Epithelial cell of proximal tubule (primary cell): ENCODE data around the gene PLEKHA6. TPM values are rescaled to one million over a fixed set of nuclear protein-coding genes. Genes with fewer than 3 reads are reported as not detected.

Experiments
- DNase-seq: peaks from one replicate; pipeline ENCODE4 v3.0.0-alpha.2; 2011; ENCODE audit warnings: low read depth
- H3K4me3 ChIP-seq: 2 replicates; pipeline ENCODE4 v1.5.1; 2011; ENCODE audit warnings: low read depth, mild to moderate bottlenecking, low read length
- total RNA-seq: library from RNA; depleted of rRNA; stranded (reverse); fragments of >200 nt; gene quantifications from 2 replicates; pipeline ENCODE4 v1.2.3, GENCODE V29; 2015
- TF ChIP-seq, protein P1 (sequence below): conservative IDR thresholded peaks from 2 replicates; pipeline ENCODE4 v1.5.1; 2012; ENCODE audit warnings: low read depth, mild to moderate bottlenecking, low read length

PLEKHA6 gene
- total RNA-seq, 1 donor from 2014 or later = 19.9 TPM

DNA sequence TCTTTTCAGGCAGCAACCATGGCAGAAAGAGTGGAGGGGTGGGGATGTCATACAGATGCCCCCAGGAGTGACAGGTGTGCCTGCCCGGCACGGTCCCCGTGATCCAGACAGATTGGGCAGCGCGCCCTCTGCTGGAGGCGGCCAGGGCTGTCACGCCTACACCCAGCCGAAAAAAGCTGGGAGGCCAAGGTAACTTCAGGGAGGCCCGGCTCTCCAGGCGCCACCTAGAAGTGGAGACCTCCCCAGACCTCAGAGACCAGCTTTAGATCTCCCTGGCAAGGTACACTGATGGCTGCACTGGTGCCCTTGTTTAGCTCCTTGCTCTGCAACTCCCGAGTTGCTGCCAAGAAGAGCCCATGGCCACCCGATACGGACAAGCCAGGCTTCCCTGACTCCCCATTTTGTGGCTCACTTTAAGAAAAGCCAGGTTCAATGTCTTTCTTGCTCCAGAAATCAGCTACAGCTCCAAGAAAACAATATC is 152.6 kb downstream of the PLEKHA6 start:
- DNase-seq = no peak
- TF ChIP-seq, protein P1, sequence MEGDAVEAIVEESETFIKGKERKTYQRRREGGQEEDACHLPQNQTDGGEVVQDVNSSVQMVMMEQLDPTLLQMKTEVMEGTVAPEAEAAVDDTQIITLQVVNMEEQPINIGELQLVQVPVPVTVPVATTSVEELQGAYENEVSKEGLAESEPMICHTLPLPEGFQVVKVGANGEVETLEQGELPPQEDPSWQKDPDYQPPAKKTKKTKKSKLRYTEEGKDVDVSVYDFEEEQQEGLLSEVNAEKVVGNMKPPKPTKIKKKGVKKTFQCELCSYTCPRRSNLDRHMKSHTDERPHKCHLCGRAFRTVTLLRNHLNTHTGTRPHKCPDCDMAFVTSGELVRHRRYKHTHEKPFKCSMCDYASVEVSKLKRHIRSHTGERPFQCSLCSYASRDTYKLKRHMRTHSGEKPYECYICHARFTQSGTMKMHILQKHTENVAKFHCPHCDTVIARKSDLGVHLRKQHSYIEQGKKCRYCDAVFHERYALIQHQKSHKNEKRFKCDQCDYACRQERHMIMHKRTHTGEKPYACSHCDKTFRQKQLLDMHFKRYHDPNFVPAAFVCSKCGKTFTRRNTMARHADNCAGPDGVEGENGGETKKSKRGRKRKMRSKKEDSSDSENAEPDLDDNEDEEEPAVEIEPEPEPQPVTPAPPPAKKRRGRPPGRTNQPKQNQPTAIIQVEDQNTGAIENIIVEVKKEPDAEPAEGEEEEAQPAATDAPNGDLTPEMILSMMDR = peak; percentile 89
- no peak overlapping the region for H3K4me3 ChIP-seq

DNA sequence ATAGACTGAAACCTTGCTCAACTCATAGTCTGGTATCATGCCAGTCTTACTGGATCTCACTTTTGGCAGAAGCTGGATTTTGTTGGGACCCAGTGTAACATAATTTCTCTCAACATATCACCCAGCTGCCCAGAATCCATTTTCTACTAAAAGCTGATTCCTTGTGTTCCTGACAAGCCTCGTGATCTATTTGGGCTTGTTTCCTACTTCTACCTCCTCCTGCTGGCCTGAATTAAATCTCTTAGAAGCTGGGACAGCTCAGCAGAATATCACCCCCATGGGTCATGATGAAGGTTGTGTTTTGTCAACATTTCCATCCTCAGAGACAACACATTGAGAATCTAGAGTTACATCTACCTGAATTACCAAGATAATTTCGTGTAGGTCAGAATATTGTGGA is 153.6 kb downstream of the PLEKHA6 start:
- TF ChIP-seq, protein P1 = peak; percentile 20
- no peak for DNase-seq
- H3K4me3 ChIP-seq = no peak overlapping the region

DNA sequence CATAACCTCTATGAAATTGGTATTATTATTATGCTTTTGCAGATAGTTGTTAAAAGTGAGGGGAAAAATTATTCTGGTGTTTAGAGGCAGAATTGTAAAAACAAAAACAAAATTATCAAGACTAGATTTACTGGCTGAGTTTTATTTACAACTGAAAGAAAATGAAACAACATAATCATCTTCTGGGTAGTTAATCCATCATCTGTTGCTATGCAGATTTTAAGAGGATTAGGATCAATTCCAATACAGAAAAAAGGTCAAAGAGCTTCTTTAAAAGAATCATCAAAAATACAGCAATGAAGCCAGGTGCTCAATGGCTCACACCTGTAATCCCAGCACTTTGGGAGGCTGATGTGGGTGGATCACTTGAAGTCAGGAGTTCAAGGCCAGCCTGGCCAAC is 154.2 kb downstream of the PLEKHA6 start:
- H3K4me3 ChIP-seq = no peak overlapping the region
- no peak for DNase-seq
- TF ChIP-seq, protein P1 = no peak

DNA sequence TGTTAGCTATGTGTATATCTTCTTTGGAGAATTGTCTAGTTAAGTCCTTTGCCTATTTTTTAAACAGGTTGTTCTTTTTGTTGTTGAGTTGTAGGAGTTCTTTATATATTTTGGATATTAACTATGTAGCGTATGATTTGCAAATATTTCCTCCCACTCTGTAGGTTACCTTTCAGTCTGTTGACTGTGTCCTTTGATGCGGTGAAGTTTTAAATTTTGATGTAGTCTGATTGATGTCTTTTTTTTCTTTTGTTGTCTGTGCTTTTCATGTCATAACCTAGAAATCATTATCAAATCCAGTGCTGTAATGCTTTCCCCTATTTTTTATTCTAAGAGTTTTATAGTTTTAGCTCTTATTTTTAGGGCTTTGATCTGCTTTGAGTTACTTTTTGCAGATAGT is 154.8 kb downstream of the PLEKHA6 start:
- TF ChIP-seq, protein P1 = no peak
- no peak overlapping the region for H3K4me3 ChIP-seq
- DNase-seq = no peak

DNA sequence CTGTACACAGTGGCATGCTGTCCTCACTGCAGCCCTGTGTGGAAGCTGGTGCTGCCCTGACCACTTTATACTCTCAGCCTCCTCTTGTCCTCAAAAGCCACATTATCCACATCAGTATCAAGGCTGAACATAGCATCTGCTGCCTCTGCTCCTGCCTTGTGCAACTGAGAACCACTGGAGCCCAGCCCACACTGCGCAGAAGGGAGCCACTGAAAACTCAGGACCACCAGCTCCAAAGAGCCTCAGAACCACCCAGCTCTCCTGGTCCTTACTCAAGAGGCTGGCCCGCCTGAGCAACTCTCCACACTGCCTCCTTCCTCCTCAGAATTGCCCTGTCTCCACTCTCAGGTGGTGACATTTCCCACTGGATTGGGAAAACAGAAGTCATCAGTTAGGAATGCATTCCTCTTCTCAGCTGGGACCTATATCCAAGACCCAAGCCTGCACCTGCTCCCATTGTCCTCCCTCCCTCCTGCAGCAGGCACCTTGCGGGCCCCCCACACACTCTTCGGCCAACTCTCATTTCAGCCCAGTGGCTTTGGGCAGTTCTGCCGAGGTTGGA is 156.4 kb downstream of the PLEKHA6 start:
- TF ChIP-seq, protein P1 = no peak
- no peak for DNase-seq

DNA sequence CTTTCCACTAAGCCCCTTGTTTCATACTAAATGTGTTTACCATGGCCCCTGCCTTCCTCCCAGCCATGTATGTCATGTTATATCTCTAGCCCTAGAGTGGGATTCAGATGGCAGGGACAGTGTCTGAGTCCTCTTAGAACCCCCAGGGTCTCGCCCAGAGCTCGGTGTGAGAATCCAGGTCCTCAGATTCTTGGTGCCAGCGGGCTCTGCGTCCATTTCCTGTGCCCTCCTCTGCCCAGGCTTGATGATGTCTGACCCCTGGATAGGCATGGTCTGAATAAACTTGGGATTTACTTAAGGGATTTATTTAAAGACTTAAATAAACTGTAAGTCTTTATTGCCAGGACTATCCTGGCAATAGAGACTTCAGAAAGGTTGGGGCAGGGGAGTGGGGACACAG is 157.2 kb downstream of the PLEKHA6 start:
- no peak for DNase-seq

More for the DNA sequence above, 156.4 kb downstream of the PLEKHA6 start:
- no peak overlapping the region for H3K4me3 ChIP-seq

More for the DNA sequence above, 157.2 kb downstream of the PLEKHA6 start:
- TF ChIP-seq, protein P1 = no peak
- no peak overlapping the region for H3K4me3 ChIP-seq
